ENCODE results near the gene RPGRIP1. TPM values are rescaled to one million over a fixed set of nuclear protein-coding genes. Genes with fewer than 3 reads are reported as not detected.

Gene RPGRIP1
- total RNA-seq, 2 experiments from 2014 or later, result not detected

DNA sequence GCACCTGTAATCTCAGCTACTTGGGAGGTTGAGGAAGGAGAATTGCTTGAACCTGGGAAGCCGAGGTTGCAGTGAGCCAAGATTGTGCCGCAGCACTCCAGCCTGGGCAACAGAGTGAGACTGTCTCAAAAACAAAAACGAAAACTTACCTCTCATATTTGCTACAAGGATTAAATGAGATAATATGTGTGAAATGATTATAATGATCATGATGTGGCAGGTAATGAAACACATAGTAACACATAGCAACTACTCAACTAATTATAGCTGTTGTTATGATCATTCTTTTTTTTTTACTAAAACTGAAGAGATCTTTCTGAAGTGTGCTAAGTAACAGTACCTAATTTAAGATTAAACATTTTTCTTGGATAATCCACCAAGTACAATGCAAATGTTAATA lies 30.1 kb downstream of the RPGRIP1 start:
- Mint-ChIP-seq H3K9me3 (no peaks in the 10 kb centered on the region), H3K27me3 (no peaks in the 10 kb centered on the region), H3K4me1 (ENCODE audit: low read depth) (peaks cover 24% of the 10 kb centered on the region), H3K36me3 (ENCODE audit: low read depth) (no peaks in the 10 kb centered on the region), H3K4me3 (no peak overlapping the region), H3K27ac (no peak overlapping the region)
- TF ChIP-seq, protein P1, sequence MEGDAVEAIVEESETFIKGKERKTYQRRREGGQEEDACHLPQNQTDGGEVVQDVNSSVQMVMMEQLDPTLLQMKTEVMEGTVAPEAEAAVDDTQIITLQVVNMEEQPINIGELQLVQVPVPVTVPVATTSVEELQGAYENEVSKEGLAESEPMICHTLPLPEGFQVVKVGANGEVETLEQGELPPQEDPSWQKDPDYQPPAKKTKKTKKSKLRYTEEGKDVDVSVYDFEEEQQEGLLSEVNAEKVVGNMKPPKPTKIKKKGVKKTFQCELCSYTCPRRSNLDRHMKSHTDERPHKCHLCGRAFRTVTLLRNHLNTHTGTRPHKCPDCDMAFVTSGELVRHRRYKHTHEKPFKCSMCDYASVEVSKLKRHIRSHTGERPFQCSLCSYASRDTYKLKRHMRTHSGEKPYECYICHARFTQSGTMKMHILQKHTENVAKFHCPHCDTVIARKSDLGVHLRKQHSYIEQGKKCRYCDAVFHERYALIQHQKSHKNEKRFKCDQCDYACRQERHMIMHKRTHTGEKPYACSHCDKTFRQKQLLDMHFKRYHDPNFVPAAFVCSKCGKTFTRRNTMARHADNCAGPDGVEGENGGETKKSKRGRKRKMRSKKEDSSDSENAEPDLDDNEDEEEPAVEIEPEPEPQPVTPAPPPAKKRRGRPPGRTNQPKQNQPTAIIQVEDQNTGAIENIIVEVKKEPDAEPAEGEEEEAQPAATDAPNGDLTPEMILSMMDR (IDR thresholded peaks at IDR 0.05), result no peak
- DNase-seq (no peak), ATAC-seq (no peak)
- CTCF ChIA-PET, result interaction anchor here (0.9 to 1.2 kb wide), 3 partner anchors 11 to 36 kb away, joined by 3 to 4 read pairs (median 4); no protein-coding TSS in a partner anchor
- POLR2A ChIA-PET, result interaction anchor here (0.6 to 3.3 kb wide), 4 partner anchors 21 to 203 kb away, joined by 3 to 9 read pairs (median 4); no protein-coding TSS in a partner anchor
- intact Hi-C loops (cut with micrococcal nuclease), result loop anchor here (5.0 kb wide), 1 partner anchor 43 kb away; the partner anchor contains the start of gene HNRNPC

DNA sequence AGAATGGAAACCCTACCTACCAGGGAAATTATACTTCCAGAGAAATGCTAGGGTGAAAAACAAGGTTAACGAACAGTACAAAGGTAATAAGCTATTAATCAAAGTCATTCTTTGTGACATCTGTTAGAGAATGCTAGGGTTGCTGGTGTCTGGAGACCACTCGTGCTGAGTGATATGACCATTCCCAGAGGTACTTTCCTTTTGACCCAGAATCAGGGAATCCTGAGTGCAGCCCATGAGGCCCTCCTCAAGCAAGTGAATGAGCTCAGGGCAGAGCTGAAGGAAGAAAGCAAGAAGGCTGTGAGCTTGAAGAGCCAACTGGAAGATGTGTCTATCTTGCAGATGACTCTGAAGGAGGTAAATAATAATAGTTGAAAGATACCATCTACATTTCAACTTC lies 31.7 kb downstream of the RPGRIP1 start:
- no peak overlapping the region for H3K4me3 Mint-ChIP-seq
- no peak for ATAC-seq
- ChIA-PET POLR2A (interaction anchor here (0.6 to 3.3 kb wide), 2 partner anchors 53 to 55 kb away, joined by 4 to 9 read pairs; no protein-coding TSS in a partner anchor), CTCF (interaction anchor here (1.2 to 1.5 kb wide), 2 partner anchors 187 to 207 kb away, joined by 3 to 5 read pairs; no protein-coding TSS in a partner anchor)
- no peaks in the 10 kb centered on the region for H3K9me3 Mint-ChIP-seq
- H3K36me3 Mint-ChIP-seq (ENCODE audit: low read depth), result no peaks in the 10 kb centered on the region
- peaks cover 24% of the 10 kb centered on the region for H3K4me1 Mint-ChIP-seq (ENCODE audit: low read depth)
- DNase-seq, result no peak
- H3K27ac Mint-ChIP-seq, result no peak overlapping the region
- H3K27me3 Mint-ChIP-seq, result no peaks in the 10 kb centered on the region
- TF ChIP-seq, protein P1 (IDR thresholded peaks at IDR 0.05), result no peak
- intact Hi-C loops (cut with micrococcal nuclease), result no loop called here

DNA sequence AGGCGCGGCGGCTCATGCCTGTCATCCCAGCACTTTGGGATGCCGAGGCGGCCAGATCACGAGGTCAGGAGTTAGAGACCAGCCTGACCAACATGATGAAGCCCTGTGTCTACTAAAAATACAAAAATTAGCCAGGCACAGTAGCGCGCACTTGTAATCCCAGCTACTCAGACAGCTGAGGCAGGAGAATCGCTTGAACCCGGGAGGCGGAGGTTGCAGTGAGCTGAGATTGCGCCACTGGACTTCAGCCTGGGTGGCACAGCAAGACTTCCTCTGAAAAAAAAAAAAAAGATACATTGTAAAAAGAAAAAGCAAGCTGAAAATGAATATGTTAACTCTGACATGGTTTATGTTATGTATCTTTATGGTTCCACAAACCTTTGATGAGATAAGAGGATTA lies 33.6 kb downstream of the RPGRIP1 start:
- ChIA-PET CTCF (no interaction called here), POLR2A (no interaction called here)
- DNase-seq, result no peak
- Mint-ChIP-seq H3K36me3 (ENCODE audit: low read depth) (no peaks in the 10 kb centered on the region), H3K4me1 (ENCODE audit: low read depth) (peaks cover 14% of the 10 kb centered on the region), H3K27me3 (no peaks in the 10 kb centered on the region), H3K27ac (no peak overlapping the region), H3K9me3 (no peaks in the 10 kb centered on the region), H3K4me3 (no peak overlapping the region)
- TF ChIP-seq, protein P1 (IDR thresholded peaks at IDR 0.05), result no peak
- ATAC-seq, result no peak
- intact Hi-C loops (cut with micrococcal nuclease), result no loop called here

DNA sequence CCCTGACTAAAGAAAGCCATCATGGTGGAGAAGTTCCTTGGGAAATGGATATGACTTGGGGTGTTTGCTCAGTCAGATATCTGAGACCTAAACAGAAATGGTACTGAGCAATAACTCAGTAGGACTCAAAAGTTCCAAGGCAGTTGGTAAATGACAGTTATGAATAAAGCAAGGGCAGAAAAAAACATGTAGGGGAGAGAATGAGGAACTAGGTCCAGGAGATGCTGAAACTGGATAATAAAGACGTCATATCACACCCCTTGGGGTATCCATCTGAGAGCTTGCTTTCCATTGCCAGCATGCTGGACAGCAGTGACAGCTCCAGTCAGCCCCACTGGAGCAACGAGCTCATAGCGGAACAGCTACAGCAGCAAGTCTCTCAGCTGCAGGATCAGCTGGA lies 37.5 kb downstream of the RPGRIP1 start:
- CTCF ChIA-PET, result no interaction called here
- TF ChIP-seq, protein P1 (IDR thresholded peaks at IDR 0.05), result no peak
- Mint-ChIP-seq H3K4me3 (no peak overlapping the region), H3K27ac (no peak overlapping the region), H3K9me3 (no peaks in the 10 kb centered on the region), H3K36me3 (ENCODE audit: low read depth) (no peaks in the 10 kb centered on the region), H3K27me3 (no peaks in the 10 kb centered on the region), H3K4me1 (ENCODE audit: low read depth) (peaks cover 3% of the 10 kb centered on the region)
- DNase-seq, result no peak
- POLR2A ChIA-PET, result no interaction called here
- intact Hi-C loops (cut with micrococcal nuclease), result no loop called here
- ATAC-seq, result no peak

DNA sequence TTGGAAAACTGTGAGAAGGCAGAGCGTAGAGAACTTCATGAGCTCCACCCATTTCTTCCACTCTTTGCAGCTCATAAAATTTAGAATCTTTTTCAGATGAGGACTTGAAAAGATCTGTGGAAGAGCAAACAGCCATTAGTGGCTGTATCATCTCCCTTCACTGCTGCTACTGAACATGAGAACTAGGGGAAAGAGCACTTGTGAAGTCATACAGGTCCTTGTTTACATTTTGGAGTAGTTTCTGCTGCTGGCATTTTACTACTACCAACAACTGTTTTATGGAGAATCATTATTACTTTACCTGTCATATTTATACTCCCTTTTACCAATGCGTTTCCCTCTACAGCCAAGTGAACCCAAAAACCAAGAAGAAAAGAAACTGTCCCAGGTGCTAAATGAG lies 41.0 kb downstream of the RPGRIP1 start:
- CTCF ChIA-PET, result no interaction called here
- ATAC-seq, result no peak
- H3K4me1 Mint-ChIP-seq (ENCODE audit: low read depth), result peaks cover 3% of the 10 kb centered on the region
- no peaks in the 10 kb centered on the region for H3K36me3 Mint-ChIP-seq (ENCODE audit: low read depth)
- no peak overlapping the region for H3K4me3 Mint-ChIP-seq
- H3K9me3 Mint-ChIP-seq, result no peaks in the 10 kb centered on the region
- POLR2A ChIA-PET, result no interaction called here
- H3K27me3 Mint-ChIP-seq, result peaks cover 2% of the 10 kb centered on the region
- intact Hi-C loops (cut with micrococcal nuclease), result no loop called here
- no peak for DNase-seq
- H3K27ac Mint-ChIP-seq, result no peak overlapping the region
- TF ChIP-seq, protein P1 (IDR thresholded peaks at IDR 0.05), result no peak

All from activated CD8-positive, alpha-beta T cell treated with anti-CD3 and anti-CD28 coated beads for 36 hours (primary cell).